ENCODE measurements around the gene LRRFIP2.

DNA sequence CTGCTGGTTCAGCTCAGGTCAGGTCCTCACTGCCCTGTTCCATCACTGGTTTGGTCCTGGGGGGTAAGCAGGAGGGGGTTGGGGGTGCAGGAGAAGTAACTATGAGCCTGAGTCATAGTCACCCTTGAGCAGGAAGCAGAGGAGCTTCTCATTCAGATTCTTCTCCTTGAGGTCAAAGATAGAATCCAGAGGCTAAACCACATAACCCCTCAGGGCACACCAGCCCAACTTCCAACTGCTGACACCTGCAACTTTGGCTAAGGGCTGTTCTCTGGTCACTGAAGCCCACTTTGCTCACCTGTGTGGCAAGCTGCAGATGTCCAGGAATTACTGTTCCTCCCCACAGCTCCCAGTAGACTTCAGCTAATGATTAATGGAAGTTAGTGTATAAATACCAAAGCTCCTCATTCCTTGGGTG is 48.8 kb upstream of the LRRFIP2 start:
- no peak for TF ChIP-seq EP300 (IDR thresholded peaks at IDR 0.05)
- TF ChIP-seq, protein P1, sequence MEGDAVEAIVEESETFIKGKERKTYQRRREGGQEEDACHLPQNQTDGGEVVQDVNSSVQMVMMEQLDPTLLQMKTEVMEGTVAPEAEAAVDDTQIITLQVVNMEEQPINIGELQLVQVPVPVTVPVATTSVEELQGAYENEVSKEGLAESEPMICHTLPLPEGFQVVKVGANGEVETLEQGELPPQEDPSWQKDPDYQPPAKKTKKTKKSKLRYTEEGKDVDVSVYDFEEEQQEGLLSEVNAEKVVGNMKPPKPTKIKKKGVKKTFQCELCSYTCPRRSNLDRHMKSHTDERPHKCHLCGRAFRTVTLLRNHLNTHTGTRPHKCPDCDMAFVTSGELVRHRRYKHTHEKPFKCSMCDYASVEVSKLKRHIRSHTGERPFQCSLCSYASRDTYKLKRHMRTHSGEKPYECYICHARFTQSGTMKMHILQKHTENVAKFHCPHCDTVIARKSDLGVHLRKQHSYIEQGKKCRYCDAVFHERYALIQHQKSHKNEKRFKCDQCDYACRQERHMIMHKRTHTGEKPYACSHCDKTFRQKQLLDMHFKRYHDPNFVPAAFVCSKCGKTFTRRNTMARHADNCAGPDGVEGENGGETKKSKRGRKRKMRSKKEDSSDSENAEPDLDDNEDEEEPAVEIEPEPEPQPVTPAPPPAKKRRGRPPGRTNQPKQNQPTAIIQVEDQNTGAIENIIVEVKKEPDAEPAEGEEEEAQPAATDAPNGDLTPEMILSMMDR (IDR thresholded peaks at IDR 0.05), result no peak
- no peak for TF ChIP-seq POLR2A (IDR thresholded peaks at IDR 0.05)

Data from ovary (tissue), 3 donors.